ENCODE results near the gene ZC3H12D.

DNA sequence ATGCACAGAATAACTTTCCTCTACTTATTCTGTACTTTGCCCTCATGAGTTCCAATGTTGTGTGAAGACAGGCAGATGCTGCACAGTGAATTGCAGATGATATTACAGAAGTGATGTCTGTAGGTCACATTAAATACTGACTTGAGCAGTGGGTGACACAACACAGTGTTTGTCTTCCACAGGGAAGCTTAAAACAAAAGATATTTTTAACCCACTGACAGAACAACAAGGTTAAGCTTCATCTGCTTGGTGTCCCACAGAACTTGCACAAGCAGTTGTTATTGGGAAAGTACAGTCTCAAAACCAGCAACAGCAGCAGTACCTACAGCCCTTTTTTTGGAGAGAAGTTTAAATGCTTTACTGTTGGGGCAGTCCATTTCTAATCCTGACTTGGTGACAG is 74.3 kb downstream of the ZC3H12D start:
- TF ChIP-seq, protein P1, sequence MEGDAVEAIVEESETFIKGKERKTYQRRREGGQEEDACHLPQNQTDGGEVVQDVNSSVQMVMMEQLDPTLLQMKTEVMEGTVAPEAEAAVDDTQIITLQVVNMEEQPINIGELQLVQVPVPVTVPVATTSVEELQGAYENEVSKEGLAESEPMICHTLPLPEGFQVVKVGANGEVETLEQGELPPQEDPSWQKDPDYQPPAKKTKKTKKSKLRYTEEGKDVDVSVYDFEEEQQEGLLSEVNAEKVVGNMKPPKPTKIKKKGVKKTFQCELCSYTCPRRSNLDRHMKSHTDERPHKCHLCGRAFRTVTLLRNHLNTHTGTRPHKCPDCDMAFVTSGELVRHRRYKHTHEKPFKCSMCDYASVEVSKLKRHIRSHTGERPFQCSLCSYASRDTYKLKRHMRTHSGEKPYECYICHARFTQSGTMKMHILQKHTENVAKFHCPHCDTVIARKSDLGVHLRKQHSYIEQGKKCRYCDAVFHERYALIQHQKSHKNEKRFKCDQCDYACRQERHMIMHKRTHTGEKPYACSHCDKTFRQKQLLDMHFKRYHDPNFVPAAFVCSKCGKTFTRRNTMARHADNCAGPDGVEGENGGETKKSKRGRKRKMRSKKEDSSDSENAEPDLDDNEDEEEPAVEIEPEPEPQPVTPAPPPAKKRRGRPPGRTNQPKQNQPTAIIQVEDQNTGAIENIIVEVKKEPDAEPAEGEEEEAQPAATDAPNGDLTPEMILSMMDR (IDR thresholded peaks at IDR 0.05): no peak
- no peak for TF ChIP-seq POLR2A (IDR thresholded peaks at IDR 0.05)

All from thyroid gland (tissue), 4 donors.